ENCODE data around the gene SUSD1. TPM values are rescaled to one million over a fixed set of nuclear protein-coding genes. Genes with fewer than 3 reads are reported as not detected.

The SUSD1 gene
- total and polyA plus RNA-seq, 2 experiments from 2014 or later = 18.5 to 30.5 TPM

- DNase-seq (ENCODE audit: low spot score) = no peak
- H3K4me2 ChIP-seq = no peak overlapping the region
- TF ChIP-seq EZH2phosphoT487 (IDR thresholded peaks at IDR 0.05; ENCODE audit: low read depth, severe bottlenecking, unreplicated experiment) (no peak), CTCF (IDR thresholded peaks at IDR 0.05; ENCODE audit: poor library complexity) (no peak), EZH2 (IDR thresholded peaks at IDR 0.05; ENCODE audit: borderline replicate concordance) (no peak)
- no peak overlapping the region for H3K4me3 ChIP-seq
- H3K79me2 ChIP-seq = no peaks in the 10 kb centered on the region
- H3K9me3 ChIP-seq (ENCODE audit: low read depth) = no peaks in the 10 kb centered on the region
- 77% methylated on average over 2 of the region's 2 CpGs for WGBS (ENCODE audit: low lambda C conversion rate, missing lambda C conversion rate)
- H3K36me3 ChIP-seq (replicated peaks; ENCODE audit: insufficient read depth, low read depth) = no peaks in the 10 kb centered on the region
- no peaks in the 10 kb centered on the region for H3K9me2 ChIP-seq (replicated peaks; ENCODE audit: insufficient read depth)
- peaks cover 3% of the 10 kb centered on the region for H3K4me1 ChIP-seq (ENCODE audit: insufficient read depth)
- H2AFZ ChIP-seq = no peak overlapping the region
- H3K27ac ChIP-seq = no peak overlapping the region
- no peaks in the 10 kb centered on the region for H3K27me3 ChIP-seq
- no peaks in the 10 kb centered on the region for H4K20me1 ChIP-seq (ENCODE audit: insufficient read depth, poor library complexity, severe bottlenecking)
These were observed 118.1 kb downstream of the SUSD1 start for GRCh38 chr9:112056996-112057395.

DNA sequence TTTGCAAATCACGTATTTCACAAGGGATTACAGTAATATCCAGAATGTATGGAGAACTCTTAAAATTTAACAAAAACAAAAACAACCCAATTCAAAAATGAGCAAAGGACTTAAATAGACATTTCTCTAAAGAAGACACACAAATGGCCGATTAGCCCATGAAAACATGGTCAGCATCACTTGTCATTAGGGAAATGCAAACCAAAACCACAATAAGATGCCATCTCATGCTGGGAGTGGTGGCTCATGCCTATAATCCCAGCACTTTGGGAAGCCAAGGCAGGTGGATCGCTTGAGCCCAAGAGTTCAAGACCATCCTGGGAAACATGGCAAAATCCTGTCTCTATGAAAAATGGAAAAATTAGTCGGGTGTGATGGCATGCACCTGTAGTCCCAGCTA, 120.2 kb downstream of the SUSD1 start:
- Histone ChIP-seq H4K20me1 (ENCODE audit: insufficient read depth, poor library complexity, severe bottlenecking) (no peaks in the 10 kb centered on the region), H3K4me2 (no peak overlapping the region), H3K79me2 (no peaks in the 10 kb centered on the region), H3K27me3 (no peaks in the 10 kb centered on the region), H3K4me3 (no peak overlapping the region), H2AFZ (no peak overlapping the region), H3K9me2 (replicated peaks; ENCODE audit: insufficient read depth) (no peaks in the 10 kb centered on the region), H3K4me1 (ENCODE audit: insufficient read depth) (peaks cover 11% of the 10 kb centered on the region), H3K9me3 (ENCODE audit: low read depth) (no peaks in the 10 kb centered on the region), H3K36me3 (replicated peaks; ENCODE audit: insufficient read depth, low read depth) (no peaks in the 10 kb centered on the region), H3K27ac (no peak overlapping the region)
- TF ChIP-seq CTCF (IDR thresholded peaks at IDR 0.05; ENCODE audit: poor library complexity) = no peak
- TF ChIP-seq EZH2 (IDR thresholded peaks at IDR 0.05; ENCODE audit: borderline replicate concordance) = no peak
- no peak for TF ChIP-seq EZH2phosphoT487 (IDR thresholded peaks at IDR 0.05; ENCODE audit: low read depth, severe bottlenecking, unreplicated experiment)
- WGBS (ENCODE audit: low lambda C conversion rate, missing lambda C conversion rate) = 95% methylated on average over 4 of the region's 4 CpGs
- no peak for DNase-seq (ENCODE audit: low spot score)

- H3K4me3 ChIP-seq = no peak overlapping the region
- H3K9me2 ChIP-seq (replicated peaks; ENCODE audit: insufficient read depth) = no peaks in the 10 kb centered on the region
- no peaks in the 10 kb centered on the region for H3K36me3 ChIP-seq (replicated peaks; ENCODE audit: insufficient read depth, low read depth)
- no peak for DNase-seq (ENCODE audit: low spot score)
- no peaks in the 10 kb centered on the region for H3K79me2 ChIP-seq
- TF ChIP-seq EZH2phosphoT487 (IDR thresholded peaks at IDR 0.05; ENCODE audit: low read depth, severe bottlenecking, unreplicated experiment) (no peak), CTCF (IDR thresholded peaks at IDR 0.05; ENCODE audit: poor library complexity) (no peak), EZH2 (IDR thresholded peaks at IDR 0.05; ENCODE audit: borderline replicate concordance) (no peak)
- H3K27me3 ChIP-seq = no peaks in the 10 kb centered on the region
- H3K9me3 ChIP-seq (ENCODE audit: low read depth) = no peaks in the 10 kb centered on the region
- 94% methylated on average over 5 of the region's 5 CpGs for WGBS (ENCODE audit: low lambda C conversion rate, missing lambda C conversion rate)
- H3K27ac ChIP-seq = no peak overlapping the region
- peaks cover 19% of the 10 kb centered on the region for H3K4me1 ChIP-seq (ENCODE audit: insufficient read depth)
- H3K4me2 ChIP-seq = no peak overlapping the region
- no peak overlapping the region for H2AFZ ChIP-seq
- no peaks in the 10 kb centered on the region for H4K20me1 ChIP-seq (ENCODE audit: insufficient read depth, poor library complexity, severe bottlenecking)
These were observed 123.3 kb downstream of the SUSD1 start for GRCh38 chr9:112051812-112052211.
